Epithelial cell of proximal tubule (primary cell): Measurements from ENCODE around the gene NRN1L. TPM values are rescaled to one million over a fixed set of nuclear protein-coding genes. Genes with fewer than 3 reads are reported as not detected.

Experiments used
- DNase-seq: peaks from one replicate; pipeline ENCODE4 v3.0.0-alpha.2; 2011; ENCODE audit warnings: low read depth
- H3K4me3 ChIP-seq: 2 replicates; pipeline ENCODE4 v1.5.1; 2011; ENCODE audit warnings: low read depth, mild to moderate bottlenecking, low read length
- CTCF ChIP-seq: conservative IDR thresholded peaks from 2 replicates; pipeline ENCODE4 v1.5.1; 2012; ENCODE audit warnings: low read depth, mild to moderate bottlenecking, low read length
- total RNA-seq: library from RNA; depleted of rRNA; stranded (reverse); fragments of >200 nt; gene quantifications from 2 replicates; pipeline ENCODE4 v1.2.3, GENCODE V29; 2015

Gene NRN1L
- total RNA-seq, 1 donor from 2014 or later, result 0.46 TPM

GRCh38 chr16:67871256-67871655 lies 13.4 kb upstream of the NRN1L start:
- TF ChIP-seq CTCF, result no peak
- H3K4me3 ChIP-seq, result no peak overlapping the region
- no peak for DNase-seq

- no peak for DNase-seq
- no peak overlapping the region for H3K4me3 ChIP-seq
- no peak for TF ChIP-seq CTCF
Measured at GRCh38 chr16:67872131-67872630, 12.5 kb upstream of the NRN1L start.

GRCh38 chr16:67872631-67873434 lies 11.9 kb upstream of the NRN1L start, which contains the start of gene EDC4:
Gene EDC4 (plus strand): TSS chr16:67873052. CDS start chr16:67873262, 210 bp downstream.
- peak within 1 kb of the TSS; percentile 99 for H3K4me3 ChIP-seq
- TF ChIP-seq CTCF, result no peak
- no peak for DNase-seq

GRCh38 chr16:67873435-67874370 lies 11.0 kb upstream of the NRN1L start:
- H3K4me3 ChIP-seq, result peak overlapping the region; percentile 99
- no peak for DNase-seq
- no peak for TF ChIP-seq CTCF

GRCh38 chr16:67874372-67874771 lies 10.3 kb upstream of the NRN1L start:
- H3K4me3 ChIP-seq, result peak overlapping the region; percentile 99
- no peak for DNase-seq
- TF ChIP-seq CTCF, result no peak

GRCh38 chr16:67877064-67877463 lies 7.6 kb upstream of the NRN1L start:
- no peak for TF ChIP-seq CTCF
- H3K4me3 ChIP-seq, result no peak overlapping the region
- DNase-seq, result no peak
